DND-41 (cell line): Measurements from ENCODE around the gene PDE1A.

Source experiments
- ATAC-seq: fragments of 200-7000 bp; cut with Tn5 transposase; 3 replicates; pipeline ENCODE4 v1.9.1; 2021; ENCODE audit warnings: low read depth; ENCODE audit not compliant: insufficient read depth
- DNase-seq: peaks from one replicate; pipeline ENCODE4 v3.0.0-alpha.2; 2020
- H2AFZ ChIP-seq: 2 replicates; pipeline ENCODE4 v1.6.0; 2012; ENCODE audit warnings: low read depth, low read length
- H3K27ac ChIP-seq: 2 replicates; pipeline ENCODE4 v1.5.1; 2012; ENCODE audit warnings: low read length, inconsistent platforms
- H3K27me3 ChIP-seq: fragments of 200-600 bp; sonication (generic); 2 replicates; pipeline ENCODE4 v1.6.0; 2012; ENCODE audit warnings: low read length, mild to moderate bottlenecking, inconsistent platforms; ENCODE audit not compliant: insufficient read depth, poor library complexity
- H3K36me3 ChIP-seq: 2 replicates; pipeline ENCODE4 v1.5.1; 2012; ENCODE audit warnings: low read length, inconsistent platforms; ENCODE audit not compliant: insufficient read depth
- H3K4me1 ChIP-seq: 2 replicates; pipeline ENCODE4 v1.5.1; 2012; ENCODE audit warnings: mild to moderate bottlenecking, low read length; ENCODE audit not compliant: insufficient read depth
- H3K4me2 ChIP-seq: 2 replicates; pipeline ENCODE4 v1.6.0; 2012; ENCODE audit warnings: mild to moderate bottlenecking, moderate library complexity, low read length, inconsistent platforms; ENCODE audit not compliant: insufficient read depth
- H3K4me3 ChIP-seq, 2 experiments: fragments of 200-600 bp in 1 of 2; shearing (Covaris generic) in 1 of 2; 2 replicates each; pipeline ENCODE4 v1.5.1; 2012 to 2016; ENCODE audit warnings: inconsistent platforms in 2 of 2, low read length in 2 of 2, mild to moderate bottlenecking in 2 of 2, low read depth in 1 of 2, moderate library complexity in 1 of 2
- H3K79me2 ChIP-seq: 2 replicates; pipeline ENCODE4 v1.6.0; 2012; ENCODE audit warnings: low read length, inconsistent platforms; ENCODE audit not compliant: insufficient read depth
- H3K9ac ChIP-seq: 2 replicates; pipeline ENCODE4 v1.6.0; 2012; ENCODE audit warnings: low read depth, mild to moderate bottlenecking, inconsistent platforms, low read length, moderate library complexity
- H3K9me3 ChIP-seq: 2 replicates; pipeline ENCODE4 v1.5.1; 2012; ENCODE audit warnings: low read length, moderate library complexity, mild to moderate bottlenecking, inconsistent platforms; ENCODE audit not compliant: insufficient read depth, severe bottlenecking
- H4K20me1 ChIP-seq: 2 replicates; pipeline ENCODE4 v1.6.0; 2012; ENCODE audit warnings: low read length; ENCODE audit not compliant: insufficient read depth
- CTCF ChIP-seq: IDR thresholded peaks from 2 replicates; pipeline ENCODE4 v1.5.1; 2012; ENCODE audit warnings: borderline replicate concordance, low read length, moderate library complexity, mild to moderate bottlenecking; ENCODE audit not compliant: poor library complexity, severe bottlenecking; ENCODE audit errors: extremely low read depth
- EZH2 ChIP-seq: IDR thresholded peaks from 3 replicates; pipeline ENCODE4 v1.6.1; 2012; ENCODE audit warnings: borderline replicate concordance, low read depth, mild to moderate bottlenecking, moderate library complexity, low read length, inconsistent platforms; ENCODE audit not compliant: severe bottlenecking

The PDE1A gene

GRCh38 chr2:182228073-182228473 lies 198.8 kb downstream of the PDE1A start:
- no peak overlapping the region for H3K27ac ChIP-seq
- H3K9ac ChIP-seq: no peak overlapping the region
- H3K27me3 ChIP-seq: peaks cover 3% of the 10 kb centered on the region
- no peaks in the 10 kb centered on the region for H3K4me1 ChIP-seq
- H3K79me2 ChIP-seq: no peaks in the 10 kb centered on the region
- no peak for ATAC-seq
- no peak for DNase-seq
- TF ChIP-seq EZH2 (no peak), CTCF (no peak)
- H3K4me2 ChIP-seq: no peak overlapping the region
- no peaks in the 10 kb centered on the region for H4K20me1 ChIP-seq
- H2AFZ ChIP-seq: no peak overlapping the region
- no peaks in the 10 kb centered on the region for H3K36me3 ChIP-seq
- H3K9me3 ChIP-seq: no peaks in the 10 kb centered on the region
- no peak overlapping the region for H3K4me3 ChIP-seq

GRCh38 chr2:182226807-182227206 lies 200.0 kb downstream of the PDE1A start:
- Histone ChIP-seq H2AFZ (no peak overlapping the region), H3K79me2 (no peaks in the 10 kb centered on the region), H3K27ac (no peak overlapping the region), H3K9ac (no peak overlapping the region), H3K27me3 (peaks cover 6% of the 10 kb centered on the region), H3K9me3 (no peaks in the 10 kb centered on the region), H3K36me3 (no peaks in the 10 kb centered on the region), H3K4me1 (no peaks in the 10 kb centered on the region), H3K4me2 (no peak overlapping the region), H4K20me1 (no peaks in the 10 kb centered on the region), H3K4me3 (no peak overlapping the region)
- no peak for DNase-seq
- TF ChIP-seq CTCF (no peak), EZH2 (no peak)
- no peak for ATAC-seq

GRCh38 chr2:182224669-182225068 lies 202.2 kb downstream of the PDE1A start:
- DNase-seq: no peak
- H3K36me3 ChIP-seq: no peaks in the 10 kb centered on the region
- no peak for ATAC-seq
- no peak overlapping the region for H3K4me2 ChIP-seq
- H3K4me3 ChIP-seq: no peak overlapping the region
- no peaks in the 10 kb centered on the region for H4K20me1 ChIP-seq
- H3K27me3 ChIP-seq: peaks cover 9% of the 10 kb centered on the region
- no peak overlapping the region for H3K9ac ChIP-seq
- no peak overlapping the region for H3K27ac ChIP-seq
- no peaks in the 10 kb centered on the region for H3K79me2 ChIP-seq
- H3K4me1 ChIP-seq: no peaks in the 10 kb centered on the region
- no peak for TF ChIP-seq CTCF
- no peak for TF ChIP-seq EZH2
- H2AFZ ChIP-seq: no peak overlapping the region
- no peaks in the 10 kb centered on the region for H3K9me3 ChIP-seq

- Histone ChIP-seq H3K9me3 (no peaks in the 10 kb centered on the region), H3K4me3 (no peak overlapping the region), H3K4me2 (no peak overlapping the region), H4K20me1 (no peaks in the 10 kb centered on the region), H3K9ac (no peak overlapping the region), H3K36me3 (no peaks in the 10 kb centered on the region), H3K27me3 (peaks cover 7% of the 10 kb centered on the region), H3K4me1 (no peaks in the 10 kb centered on the region), H3K79me2 (no peaks in the 10 kb centered on the region), H3K27ac (no peak overlapping the region), H2AFZ (no peak overlapping the region)
- no peak for DNase-seq
- ATAC-seq: no peak
- TF ChIP-seq CTCF (no peak), EZH2 (no peak)
Measured at GRCh38 chr2:182220998-182221397, 205.8 kb downstream of the PDE1A start.
